K562 (cell line): ENCODE results near the gene POMGNT2. TPM values are rescaled to one million over a fixed set of nuclear protein-coding genes. Genes with fewer than 3 reads are reported as not detected.

ENCODE experiments used
- ATAC-seq: fragments of 200-7000 bp; cut with Tn5 transposase; 3 replicates; pipeline ENCODE4 v1.9.1; 2020; ENCODE audit warnings: moderate library complexity
- BruUV-seq: library from RNA; stranded (reverse); fragments of 400-500 nt; replicated peaks from 2 replicates; lab custom pipeline; 2021; lab: Mats Ljungman, UMichigan
- CTCF ChIA-PET: fragments of 300-600 bp; formaldehyde crosslinking; extraction: SDS; loops from one replicate; lab custom pipeline; 2021; ENCODE audit warnings: low intra/inter-chr PET ratio; lab: Yijun Ruan, JAX
- POLR2A ChIA-PET: fragments of 300-600, 350-650 bp; sonication (Branson Sonifier 250); formaldehyde crosslinking; extraction: SDS; loops from one replicate; lab custom pipeline; 2021; ENCODE audit warnings: antibody characterized with exemption, inconsistent platforms; lab: Yijun Ruan, JAX
- DNase-seq, 4 experiments: peaks; one replicate each; pipeline versions ENCODE4 v3.0.0 to v3.0.0-alpha.2; 2011 to 2018; ENCODE audit warnings: low spot score in 3 of 4, mixed read lengths in 3 of 4; ENCODE audit errors: extremely low read depth in 1 of 4
- FAIRE-seq: peaks from 2 replicates; lab custom pipeline; 2011; peaks lifted over from hg19 to GRCh38; lab: Jason Lieb, UNC
- H2AFZ ChIP-seq: 2 replicates; pipeline ENCODE4 v1.6.0; 2011; ENCODE audit warnings: low read depth, low read length, control low read depth, inconsistent platforms
- H3K27ac ChIP-seq: fragments of 200-600 bp; 3 replicates; pipeline ENCODE4 v1.8.0; 2011; ENCODE audit warnings: low read depth, mild to moderate bottlenecking, control low read depth, inconsistent platforms, low read length, moderate library complexity, mixed read lengths; ENCODE audit errors: extremely low read depth
- H3K27me3 ChIP-seq, 2 experiments: fragments of 300-600 bp in 1 of 2; 2 replicates in 1 of 2; 3 replicates in 1 of 2; pipeline versions ENCODE4 v1.6.0 to v1.8.0; 2011; ENCODE audit warnings: inconsistent platforms in 2 of 2, low read length in 2 of 2, mild to moderate bottlenecking in 1 of 2, mixed read lengths in 1 of 2, moderate library complexity in 1 of 2; ENCODE audit not compliant: control insufficient read depth in 2 of 2, insufficient read depth in 2 of 2
- H3K36me3 ChIP-seq: fragments of 300-600 bp; 3 replicates; pipeline ENCODE4 v1.8.0; 2011; ENCODE audit warnings: mild to moderate bottlenecking, low read length, inconsistent platforms; ENCODE audit not compliant: control insufficient read depth, insufficient read depth
- H3K4me1 ChIP-seq, 2 experiments: fragments of 200-600 bp in 1 of 2; replicated peaks in 1 of 2; 2 replicates in 1 of 2; 3 replicates in 1 of 2; pipeline versions ENCODE4 v1.5.1 to v1.8.0; 2011; ENCODE audit warnings: inconsistent platforms in 2 of 2, low read length in 2 of 2, mild to moderate bottlenecking in 1 of 2, mixed read lengths in 1 of 2, moderate library complexity in 1 of 2; ENCODE audit not compliant: control insufficient read depth in 2 of 2, insufficient read depth in 2 of 2
- H3K4me2 ChIP-seq: 2 replicates; pipeline ENCODE4 v1.6.1; 2011; ENCODE audit warnings: low read length, control low read depth, inconsistent platforms, mixed read lengths; ENCODE audit not compliant: insufficient read depth
- H3K4me3 ChIP-seq: fragments of 200-600 bp; sonication (generic), shearing (Covaris generic); 2 replicates; pipeline ENCODE4 v1.5.1; 2016; ENCODE audit warnings: control low read depth, inconsistent platforms
- H3K79me2 ChIP-seq: fragments of 200-600 bp; 3 replicates; pipeline ENCODE4 v1.8.0; 2011; ENCODE audit warnings: low read length, inconsistent platforms; ENCODE audit not compliant: control insufficient read depth, insufficient read depth
- H3K9ac ChIP-seq, 2 experiments: 2 replicates each; pipeline versions ENCODE4 v1.6.0 to v1.6.1; 2011; ENCODE audit warnings: low read depth in 2 of 2, low read length in 2 of 2, control low read depth in 1 of 2, inconsistent platforms in 1 of 2, mild to moderate bottlenecking in 1 of 2, mixed read lengths in 1 of 2; ENCODE audit not compliant: insufficient read depth in 1 of 2
- H3K9me1 ChIP-seq: one replicate; pipeline ENCODE4 v1.6.0; 2011; ENCODE audit warnings: inconsistent platforms, mild to moderate bottlenecking, low read length, moderate library complexity; ENCODE audit not compliant: control insufficient read depth, insufficient read depth
- H3K9me3 ChIP-seq: replicated peaks from 2 replicates; pipeline ENCODE4 v1.5.1; 2011; ENCODE audit warnings: low read depth, low read length, inconsistent platforms; ENCODE audit not compliant: control insufficient read depth, insufficient read depth
- H4K20me1 ChIP-seq: replicated peaks from 2 replicates; pipeline ENCODE4 v1.6.1; 2011; ENCODE audit warnings: low read length, inconsistent platforms, mixed read lengths; ENCODE audit not compliant: control insufficient read depth, insufficient read depth
- ARNT ChIP-seq, 2 experiments: fragments of 450-650 bp; IDR thresholded peaks; 2 replicates each; pipeline ENCODE4 v1.6.1; 2016; ENCODE audit warnings: mild to moderate bottlenecking in 1 of 2
- ATF1 ChIP-seq, 2 experiments: fragments of 450-650 bp in 1 of 2; IDR thresholded peaks; 2 replicates each; pipeline ENCODE4 v1.6.1; 2016; ENCODE audit warnings: missing compliant biosample characterization in 1 of 2, missing genetic modification characterization in 1 of 2
- ATF3 ChIP-seq, 2 experiments: fragments of 450-650 bp in 1 of 2; sonication (generic) in 1 of 2; formaldehyde crosslinking in 1 of 2; IDR thresholded peaks in 1 of 2; conservative IDR thresholded peaks in 1 of 2; 2 replicates each; pipeline versions ENCODE4 v1.6.1 to v1.8.1; 2016 to 2023; ENCODE audit warnings: mild to moderate bottlenecking in 2 of 2, moderate library complexity in 2 of 2, inconsistent platforms in 1 of 2, missing genetic modification reagents in 1 of 2
- C11orf30 ChIP-seq: fragments of 450-650 bp; IDR thresholded peaks from 2 replicates; pipeline ENCODE4 v1.6.1; 2016; ENCODE audit warnings: low read depth, mild to moderate bottlenecking
- CTBP1 ChIP-seq: fragments of 450-650 bp; IDR thresholded peaks from 2 replicates; pipeline ENCODE4 v1.6.1; 2016; ENCODE audit warnings: borderline replicate concordance
- ESRRA ChIP-seq: fragments of 450-650 bp; IDR thresholded peaks from 2 replicates; pipeline ENCODE4 v1.6.1; 2014; ENCODE audit warnings: low read depth, mild to moderate bottlenecking, moderate library complexity, borderline replicate concordance
- FOXP1 ChIP-seq: sonication (generic); formaldehyde crosslinking; IDR thresholded peaks from 2 replicates; pipeline ENCODE4 v1.8.0; 2022; ENCODE audit warnings: mild to moderate bottlenecking, missing genetic modification reagents
- JUND ChIP-seq, 2 experiments: IDR thresholded peaks; 2 replicates in 1 of 2; 3 replicates in 1 of 2; pipeline ENCODE4 v1.6.1; 2011; ENCODE audit warnings: borderline replicate concordance in 2 of 2, low read depth in 2 of 2, low read length in 2 of 2, improper control_type of control experiment in 1 of 2, missing biosample characterization in 1 of 2, missing genetic modification characterization in 1 of 2, missing genetic modification reagents in 1 of 2
- MAFG ChIP-seq: fragments of 450-650 bp; conservative IDR thresholded peaks from 2 replicates; pipeline ENCODE4 v1.6.1; 2016; ENCODE audit warnings: missing genetic modification characterization, missing compliant biosample characterization
- NFE2 ChIP-seq: IDR thresholded peaks from 2 replicates; pipeline ENCODE4 v1.6.1; 2014; ENCODE audit warnings: antibody characterized with exemption, low read depth
- NFE2L1 ChIP-seq: fragments of 450-650 bp; IDR thresholded peaks from 2 replicates; pipeline ENCODE4 v1.6.1; 2016; ENCODE audit warnings: missing genetic modification characterization, low read depth, mild to moderate bottlenecking, missing compliant biosample characterization, moderate library complexity, borderline replicate concordance
- NRF1 ChIP-seq, 2 experiments: fragments of 450-650 bp; IDR thresholded peaks in 1 of 2; conservative IDR thresholded peaks in 1 of 2; 2 replicates each; pipeline ENCODE4 v1.6.1; 2014; ENCODE audit warnings: mild to moderate bottlenecking in 2 of 2
- ZNF316 ChIP-seq: fragments of 450-650 bp; IDR thresholded peaks from 2 replicates; pipeline ENCODE4 v1.6.1; 2016
- WGBS: fragments of 100-300 bp; shearing (Covaris generic); methylation state at CpG from one replicate; pipeline ENCODE4 v1.1.6; 2016; ENCODE audit warnings: low coverage, mixed read lengths; ENCODE audit not compliant: insufficient coverage; ENCODE audit errors: missing lambda C conversion rate; 5-methylcytosine and 5-hydroxymethylcytosine counted together
- in situ Hi-C: fragments of 300-500 bp; cut with MboI; formaldehyde crosslinking; loops from 4 replicates; pipeline ENCODE4 v1.15.0; 2018; ENCODE audit warnings: inconsistent platforms, mixed read lengths
- intact Hi-C: fragments of 100-400 bp; cut with micrococcal nuclease; formaldehyde crosslinking; loops from 2 replicates; pipeline ENCODE4 v1.14.2; 2022
- polyA plus RNA-seq, 8 experiments: library from polyadenylated mRNA; depleted of rRNA in 4 of 8; stranded (reverse) in 5 of 8; unstranded in 3 of 8; fragments of >200 nt; fragmentation: Nextera tagmentation in 2 of 8; fragmentation: Illumina TruSeq in 1 of 8; extraction: Ambion mirVana in 2 of 8; extraction: Trizol in 1 of 8; gene quantifications; 2 replicates each; pipeline versions ENCODE4 v1.2.1 to v1.2.3, GENCODE V29; 2011 to 2014; ENCODE audit warnings: inconsistent platforms in 1 of 8, missing spikeins in 1 of 8
- total RNA-seq, 7 experiments: library from RNA; depleted of rRNA in 6 of 7; stranded (reverse); fragments of >200 nt in 6 of 7; fragmentation: Illumina TruSeq in 2 of 7; extraction: Trizol in 2 of 7; gene quantifications; 2 replicates each; pipeline versions ENCODE4 v1.2.1 to v1.2.3, GENCODE V29; 2011 to 2021; ENCODE audit warnings: low replicate concordance in 1 of 7
- TF ChIP-seq, protein P1 (sequence below): sonication (generic); formaldehyde crosslinking; IDR thresholded peaks from 2 replicates; pipeline ENCODE4 v1.8.0; 2023; ENCODE audit warnings: mild to moderate bottlenecking, missing genetic modification reagents

Gene POMGNT2
- total and polyA plus RNA-seq, 9 of the 15 experiments (the other 6 are each of a cell fraction or from before 2014, with no cell fraction given), result 0.65 to 14.1 (median 10.3) TPM

DNA sequence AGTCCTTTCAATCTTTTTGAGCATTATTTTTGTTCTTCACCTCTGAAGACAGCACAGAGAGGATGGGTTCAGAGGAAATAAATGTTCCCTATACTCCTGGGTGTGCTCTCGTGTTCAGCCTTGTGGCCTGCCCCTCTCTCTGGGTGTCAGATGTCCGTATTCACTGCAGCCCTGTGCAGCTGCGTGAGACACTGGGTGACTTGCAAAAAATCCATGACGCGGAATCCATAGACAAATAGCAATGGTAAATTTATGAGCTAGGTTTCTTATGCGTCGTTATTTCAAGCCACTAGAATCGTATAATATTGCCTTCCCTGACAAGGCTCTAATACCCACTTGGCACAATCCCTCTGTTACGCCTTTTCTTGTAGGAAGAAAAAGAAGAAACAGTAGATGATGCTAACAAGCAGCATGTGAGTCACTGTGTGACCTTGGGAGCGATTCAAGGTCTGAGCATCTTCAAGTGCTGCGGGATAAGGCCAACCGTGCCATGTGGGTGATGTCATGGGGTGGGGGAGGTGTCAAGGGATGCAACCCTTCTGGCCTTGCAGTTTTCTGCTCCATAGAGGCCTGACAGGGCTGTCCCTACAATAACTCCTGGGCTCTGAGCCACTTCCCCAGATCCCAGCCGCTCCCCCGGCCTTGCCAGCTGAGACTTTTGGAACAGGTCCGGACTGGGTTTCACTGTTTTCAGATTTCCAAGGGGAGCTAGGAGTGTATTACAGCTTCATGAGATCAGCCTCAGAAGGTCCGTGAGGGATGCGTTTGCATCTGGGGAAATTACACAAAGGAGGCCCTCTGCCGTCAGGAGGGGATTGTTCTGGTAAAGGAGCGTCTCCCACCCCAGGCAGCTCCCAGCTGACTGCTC lies 47.6 kb upstream of the POMGNT2 start:
- FAIRE-seq, result peak; percentile 44
- CTCF ChIA-PET, result interaction anchor here (4.2 kb wide), 1 partner anchor 192 kb away, joined by 27 read pairs; no protein-coding TSS in a partner anchor
- ATAC-seq, result peak; percentile 49; the same call in 2 of the 3 replicates

More for the DNA sequence above, 47.6 kb upstream of the POMGNT2 start:
- H3K27me3 ChIP-seq, result peaks cover 6 to 36% of the 10 kb centered on the region in 2 experiments; a peak in 4 of 5 replicates
- POLR2A ChIA-PET, result interaction anchor here (0.6 kb wide), 1 partner anchor 34 kb away, joined by 3 read pairs; no protein-coding TSS in a partner anchor
- H3K9ac ChIP-seq, result no peak overlapping the region
- DNase-seq, result no peak
- no TSS peak for BruUV-seq
- H3K4me2 ChIP-seq, result no peak overlapping the region
- H3K36me3 ChIP-seq, result no peaks in the 10 kb centered on the region
- in situ Hi-C loops, result loop anchor here (10.0 kb wide), 1 partner anchor 189 kb away; no protein-coding TSS in a partner anchor
- 2% methylated on average over 19 of the region's 19 CpGs for WGBS
- no peaks in the 10 kb centered on the region for H3K4me1 ChIP-seq
- no peaks in the 10 kb centered on the region for H3K79me2 ChIP-seq
- no peaks in the 10 kb centered on the region for H3K9me1 ChIP-seq
- 0 out of 2 replicates have a peak, but pooled peaks cover 4% of the 10 kb centered on the region for H4K20me1 ChIP-seq
- no peak overlapping the region for H3K27ac ChIP-seq
- H3K4me3 ChIP-seq, result no peak overlapping the region
- no peak overlapping the region for H2AFZ ChIP-seq
- TF ChIP-seq ZNF316 (0 out of 2 replicates have a peak, but pooled peaks have one; percentile 42), ATF1 (CRISPR knock-in tag; IDR thresholded peaks at IDR 0.05) (no peak), ATF1 (tag; IDR thresholded peaks at IDR 0.05) (0 out of 2 replicates have a peak, but pooled peaks have one; percentile 22), C11orf30 (peak; percentile 52), ESRRA (peak; percentile 72; the same call in 1 of the 2 replicates), ATF3 (IDR thresholded peaks at IDR 0.05) (peak; percentile 59; the same call in 1 of the 2 replicates), ATF3 (CRISPR knock-in tag; conservative IDR thresholded peaks at IDR 0.05) (no peak), MAFG (tag) (peak; percentile 88), JUND (IDR thresholded peaks at IDR 0.05; ENCODE audit: borderline replicate concordance, low read depth, low read length) (no peak), JUND (tag; IDR thresholded peaks at IDR 0.05; ENCODE audit: borderline replicate concordance, low read depth, low read length) (peak; percentile 49; the same call in 1 of the 3 replicates), FOXP1 (no peak), NFE2L1 (tag) (peak; percentile 64; the same call in 1 of the 2 replicates), CTBP1 (peak; percentile 26; the same call in 1 of the 2 replicates), ARNT (IDR thresholded peaks at IDR 0.05) (no peak), NRF1 (conservative IDR thresholded peaks at IDR 0.05 in 1 of 2, IDR thresholded peaks at IDR 0.05 in 1 of 2) (peak; percentile 19 to 48; a peak in 1 of 4 replicates), NFE2 (peak; percentile 63)
- TF ChIP-seq, protein P1, sequence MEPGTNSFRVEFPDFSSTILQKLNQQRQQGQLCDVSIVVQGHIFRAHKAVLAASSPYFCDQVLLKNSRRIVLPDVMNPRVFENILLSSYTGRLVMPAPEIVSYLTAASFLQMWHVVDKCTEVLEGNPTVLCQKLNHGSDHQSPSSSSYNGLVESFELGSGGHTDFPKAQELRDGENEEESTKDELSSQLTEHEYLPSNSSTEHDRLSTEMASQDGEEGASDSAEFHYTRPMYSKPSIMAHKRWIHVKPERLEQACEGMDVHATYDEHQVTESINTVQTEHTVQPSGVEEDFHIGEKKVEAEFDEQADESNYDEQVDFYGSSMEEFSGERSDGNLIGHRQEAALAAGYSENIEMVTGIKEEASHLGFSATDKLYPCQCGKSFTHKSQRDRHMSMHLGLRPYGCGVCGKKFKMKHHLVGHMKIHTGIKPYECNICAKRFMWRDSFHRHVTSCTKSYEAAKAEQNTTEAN, result no peak
- TF ChIP-seq, all 486 proteins: peak for 11
- intact Hi-C loops, result loop anchor here (2.0 kb wide), 1 partner anchor 193 kb away; no protein-coding TSS in a partner anchor
- H3K9me3 ChIP-seq, result no peaks in the 10 kb centered on the region
